ENCODE data around the gene WDFY4.

- TF ChIP-seq KAT2B (IDR thresholded peaks at IDR 0.05; ENCODE audit: borderline replicate concordance, low read depth, low read length) (no peak), KLF11 (CRISPR knock-in tag; IDR thresholded peaks at IDR 0.05) (no peak), DNMT3B (CRISPR knock-in tag; conservative IDR thresholded peaks at IDR 0.05) (no peak), CHCHD3 (CRISPR knock-in tag; IDR thresholded peaks at IDR 0.05) (no peak), CBFB (CRISPR knock-in tag; IDR thresholded peaks at IDR 0.05) (no peak), ZNF121 (CRISPR knock-in tag; IDR thresholded peaks at IDR 0.05) (no peak), ZSCAN30 (CRISPR knock-in tag; IDR thresholded peaks at IDR 0.05) (no peak), EEA1 (CRISPR knock-in tag; IDR thresholded peaks at IDR 0.05; ENCODE audit: borderline replicate concordance) (no peak), ZNF335 (CRISPR knock-in tag; IDR thresholded peaks at IDR 0.05) (no peak), ZNF83 (CRISPR knock-in tag; IDR thresholded peaks at IDR 0.05; ENCODE audit: borderline replicate concordance) (no peak), ZBTB20 (CRISPR knock-in tag; IDR thresholded peaks at IDR 0.05; ENCODE audit: borderline replicate concordance, low read depth) (no peak)
- TF ChIP-seq, protein P1, sequence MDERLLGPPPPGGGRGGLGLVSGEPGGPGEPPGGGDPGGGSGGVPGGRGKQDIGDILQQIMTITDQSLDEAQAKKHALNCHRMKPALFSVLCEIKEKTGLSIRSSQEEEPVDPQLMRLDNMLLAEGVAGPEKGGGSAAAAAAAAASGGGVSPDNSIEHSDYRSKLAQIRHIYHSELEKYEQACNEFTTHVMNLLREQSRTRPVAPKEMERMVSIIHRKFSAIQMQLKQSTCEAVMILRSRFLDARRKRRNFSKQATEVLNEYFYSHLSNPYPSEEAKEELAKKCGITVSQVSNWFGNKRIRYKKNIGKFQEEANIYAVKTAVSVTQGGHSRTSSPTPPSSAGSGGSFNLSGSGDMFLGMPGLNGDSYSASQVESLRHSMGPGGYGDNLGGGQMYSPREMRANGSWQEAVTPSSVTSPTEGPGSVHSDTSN (CRISPR knock-in tag; IDR thresholded peaks at IDR 0.05) = no peak
Observed at GRCh38 chr10:48879451-48879850, 194.8 kb downstream of the WDFY4 start.

Measured in HepG2 (cell line).